Endothelial cell (in vitro differentiated cells): ENCODE data around the gene CALML4. TPM values are rescaled to one million over a fixed set of nuclear protein-coding genes. Genes with fewer than 3 reads are reported as not detected.

Source experiments
- DNase-seq: peaks from one replicate; pipeline ENCODE4 v3.0.0; 2021; ENCODE audit warnings: low spot score
- H3K27ac Mint-ChIP-seq: one replicate; pipeline ENCODE4 v1.8.0; 2021; ENCODE audit warnings: mixed read lengths, inconsistent platforms; ENCODE audit not compliant: unreplicated experiment
- H3K27me3 Mint-ChIP-seq: one replicate; pipeline ENCODE4 v1.8.0; 2021; ENCODE audit warnings: mild to moderate bottlenecking, moderate library complexity, mixed read lengths, inconsistent platforms; ENCODE audit not compliant: unreplicated experiment
- H3K36me3 Mint-ChIP-seq: one replicate; pipeline ENCODE4 v1.8.0; 2021; ENCODE audit warnings: mild to moderate bottlenecking, low read depth, mixed read lengths, inconsistent platforms; ENCODE audit not compliant: unreplicated experiment
- H3K4me1 Mint-ChIP-seq: one replicate; pipeline ENCODE4 v1.8.0; 2021; ENCODE audit warnings: mild to moderate bottlenecking, mixed read lengths, inconsistent platforms; ENCODE audit not compliant: unreplicated experiment
- H3K4me3 Mint-ChIP-seq: one replicate; pipeline ENCODE4 v1.8.0; 2021; ENCODE audit warnings: mild to moderate bottlenecking, mixed read lengths, inconsistent platforms; ENCODE audit not compliant: unreplicated experiment
- H3K9me3 Mint-ChIP-seq: one replicate; pipeline ENCODE4 v1.8.0; 2021; ENCODE audit warnings: mixed read lengths, inconsistent platforms; ENCODE audit not compliant: unreplicated experiment
- total RNA-seq: library from RNA; stranded (reverse); fragmentation: NEBNext Ultra II Directional; extraction: Animal tissue kit (Norgen Biotek cat#: 25700); gene quantifications from one replicate; pipeline ENCODE4 v1.2.1, GENCODE V29; 2021; ENCODE audit not compliant: unreplicated experiment
- TF ChIP-seq, protein P1 (sequence below): fragments of 200-600 bp; sonication (generic); IDR thresholded peaks from one replicate; pipeline ENCODE4 v1.5.0; 2021; ENCODE audit warnings: antibody characterized with exemption; ENCODE audit not compliant: unreplicated experiment

Gene CALML4
- total RNA-seq, 1 donor from 2014 or later: 11.0 TPM

DNA sequence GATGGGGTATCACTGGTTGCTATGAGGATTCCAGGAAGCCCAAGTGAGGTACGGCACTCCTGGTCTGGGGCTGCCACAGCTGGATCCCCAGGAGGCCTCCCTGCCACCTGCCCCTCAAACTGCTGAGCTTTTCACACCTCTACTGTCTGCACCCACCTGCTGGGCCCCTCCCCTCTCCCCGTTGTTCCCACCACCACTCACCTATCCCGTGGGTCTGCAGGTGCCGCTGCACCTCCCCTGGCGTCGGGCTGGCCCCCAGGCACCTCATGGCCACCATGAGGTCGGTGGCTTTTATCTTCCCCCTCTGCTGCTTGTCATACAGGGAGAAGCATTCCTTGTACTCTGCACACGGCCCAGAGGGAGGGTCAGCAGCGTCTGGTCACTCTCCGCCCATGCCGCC is 5.8 kb downstream of the CALML4 start:
- TF ChIP-seq, protein P1, sequence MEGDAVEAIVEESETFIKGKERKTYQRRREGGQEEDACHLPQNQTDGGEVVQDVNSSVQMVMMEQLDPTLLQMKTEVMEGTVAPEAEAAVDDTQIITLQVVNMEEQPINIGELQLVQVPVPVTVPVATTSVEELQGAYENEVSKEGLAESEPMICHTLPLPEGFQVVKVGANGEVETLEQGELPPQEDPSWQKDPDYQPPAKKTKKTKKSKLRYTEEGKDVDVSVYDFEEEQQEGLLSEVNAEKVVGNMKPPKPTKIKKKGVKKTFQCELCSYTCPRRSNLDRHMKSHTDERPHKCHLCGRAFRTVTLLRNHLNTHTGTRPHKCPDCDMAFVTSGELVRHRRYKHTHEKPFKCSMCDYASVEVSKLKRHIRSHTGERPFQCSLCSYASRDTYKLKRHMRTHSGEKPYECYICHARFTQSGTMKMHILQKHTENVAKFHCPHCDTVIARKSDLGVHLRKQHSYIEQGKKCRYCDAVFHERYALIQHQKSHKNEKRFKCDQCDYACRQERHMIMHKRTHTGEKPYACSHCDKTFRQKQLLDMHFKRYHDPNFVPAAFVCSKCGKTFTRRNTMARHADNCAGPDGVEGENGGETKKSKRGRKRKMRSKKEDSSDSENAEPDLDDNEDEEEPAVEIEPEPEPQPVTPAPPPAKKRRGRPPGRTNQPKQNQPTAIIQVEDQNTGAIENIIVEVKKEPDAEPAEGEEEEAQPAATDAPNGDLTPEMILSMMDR: no peak
- no peaks in the 10 kb centered on the region for H3K9me3 Mint-ChIP-seq
- H3K4me3 Mint-ChIP-seq: no peak overlapping the region
- peaks cover 15% of the 10 kb centered on the region for H3K36me3 Mint-ChIP-seq
- peaks cover 13% of the 10 kb centered on the region for H3K27me3 Mint-ChIP-seq
- H3K4me1 Mint-ChIP-seq: peaks cover 44% of the 10 kb centered on the region
- DNase-seq: no peak
- H3K27ac Mint-ChIP-seq: no peak overlapping the region

DNA sequence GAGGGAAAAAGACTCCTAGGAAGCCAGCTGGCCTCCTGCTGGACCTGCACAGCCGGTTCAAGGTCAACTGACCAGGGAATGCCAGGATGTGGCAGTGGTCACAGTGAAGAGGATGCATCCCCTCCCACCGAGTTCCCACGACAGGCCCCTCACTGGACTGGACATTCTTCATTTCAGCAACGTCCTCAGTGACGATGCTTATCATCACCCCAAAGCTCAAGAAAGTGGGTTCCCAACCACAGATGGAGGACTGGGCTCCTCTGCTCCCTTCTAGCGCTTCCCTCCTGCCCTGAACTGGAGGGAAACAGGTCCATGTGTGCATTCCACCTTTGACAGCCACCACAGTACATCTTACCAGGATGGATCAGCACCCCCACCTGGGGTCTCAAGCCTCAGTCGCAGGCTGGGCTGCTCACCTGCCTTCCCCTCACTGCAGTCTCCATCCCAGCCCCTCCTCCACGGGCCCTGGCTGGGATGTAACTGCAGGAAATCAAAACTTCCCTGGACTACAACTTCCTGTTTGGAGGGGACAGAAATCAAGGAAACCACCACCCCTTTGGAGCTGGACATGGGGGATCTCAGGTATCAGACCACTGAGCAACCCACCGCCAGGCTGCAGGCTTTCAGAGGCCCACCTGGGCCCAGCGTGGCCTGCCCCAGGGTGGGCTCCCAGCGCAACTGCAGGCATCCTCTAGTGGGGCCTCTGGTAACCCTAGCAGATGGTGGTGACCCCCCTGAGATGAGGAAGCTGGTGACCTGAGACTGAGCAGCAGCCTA is 7.3 kb downstream of the CALML4 start:
- H3K27me3 Mint-ChIP-seq: peaks cover 13% of the 10 kb centered on the region
- no peak for DNase-seq
- H3K4me1 Mint-ChIP-seq: peaks cover 38% of the 10 kb centered on the region
- peak overlapping the region; percentile 30 for H3K27ac Mint-ChIP-seq
- TF ChIP-seq, protein P1: no peak
- peak overlapping the region; percentile 28 for H3K4me3 Mint-ChIP-seq
- peaks cover 24% of the 10 kb centered on the region for H3K36me3 Mint-ChIP-seq
- H3K9me3 Mint-ChIP-seq: no peaks in the 10 kb centered on the region

DNA sequence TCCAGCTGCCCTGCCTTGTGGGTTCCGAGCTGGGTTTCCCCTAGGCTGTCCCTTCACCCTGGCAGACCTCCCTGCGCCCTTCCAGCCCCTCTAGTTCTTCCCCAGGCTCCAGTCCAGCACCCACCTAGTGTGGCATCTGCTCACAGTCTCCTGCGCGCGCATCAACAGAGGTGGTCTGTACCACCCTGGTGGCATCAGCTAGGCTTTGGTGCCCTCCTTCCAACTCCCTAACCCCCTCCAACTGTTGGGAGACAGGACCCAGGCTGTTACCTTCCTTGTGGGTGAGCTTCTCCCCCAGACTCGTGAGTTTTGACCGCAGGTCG is 8.0 kb downstream of the CALML4 start:
- Mint-ChIP-seq H3K4me1 (peaks cover 35% of the 10 kb centered on the region), H3K36me3 (peaks cover 27% of the 10 kb centered on the region), H3K4me3 (peak overlapping the region; percentile 28), H3K27me3 (peaks cover 13% of the 10 kb centered on the region), H3K27ac (peak overlapping the region; percentile 59), H3K9me3 (no peaks in the 10 kb centered on the region)
- no peak for DNase-seq
- TF ChIP-seq, protein P1: no peak

DNA sequence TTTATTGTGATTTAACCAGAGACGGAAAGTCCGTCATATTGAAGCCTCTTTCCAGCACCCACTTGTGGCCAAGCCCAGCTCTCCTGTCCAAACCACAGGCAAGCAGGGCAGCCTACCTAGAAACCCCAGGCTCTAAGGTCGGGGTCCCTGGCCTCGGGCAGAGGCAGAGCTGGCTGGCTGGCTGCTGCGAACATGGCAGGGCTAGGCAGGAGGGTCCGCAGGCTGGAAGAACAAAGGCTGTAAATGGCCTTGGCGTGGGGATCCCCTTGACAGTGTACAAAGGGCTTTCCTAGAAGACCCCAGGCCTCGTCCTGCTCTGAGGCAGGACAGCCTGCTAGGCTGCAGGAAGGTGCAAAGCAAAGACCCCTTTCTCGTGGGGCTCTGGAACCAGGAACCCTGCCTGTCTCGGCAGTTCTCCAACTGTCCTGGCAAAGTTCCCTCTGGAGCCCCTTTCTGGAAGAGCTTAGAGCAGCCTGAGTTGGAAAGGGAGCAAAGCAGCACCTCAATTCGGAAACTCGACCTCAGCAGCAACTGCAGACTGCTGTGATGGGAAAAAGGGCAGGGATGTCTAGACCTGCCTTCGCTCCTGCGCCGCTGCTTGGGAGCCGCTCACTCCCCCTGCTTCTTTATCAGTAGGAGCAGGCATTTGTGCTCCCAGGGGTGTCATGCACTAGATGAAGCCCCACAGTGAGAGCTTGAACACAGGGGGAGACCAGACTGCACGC is 8.5 kb downstream of the CALML4 start:
- Mint-ChIP-seq H3K27ac (no peak overlapping the region), H3K27me3 (peaks cover 11% of the 10 kb centered on the region), H3K36me3 (peaks cover 31% of the 10 kb centered on the region)

More for the DNA sequence above, 8.5 kb downstream of the CALML4 start:
- TF ChIP-seq, protein P1: no peak
- no peaks in the 10 kb centered on the region for H3K9me3 Mint-ChIP-seq
- H3K4me1 Mint-ChIP-seq: peaks cover 30% of the 10 kb centered on the region
- no peak overlapping the region for H3K4me3 Mint-ChIP-seq
- no peak for DNase-seq
